Measurements from ENCODE around the gene MCM10.

DNA sequence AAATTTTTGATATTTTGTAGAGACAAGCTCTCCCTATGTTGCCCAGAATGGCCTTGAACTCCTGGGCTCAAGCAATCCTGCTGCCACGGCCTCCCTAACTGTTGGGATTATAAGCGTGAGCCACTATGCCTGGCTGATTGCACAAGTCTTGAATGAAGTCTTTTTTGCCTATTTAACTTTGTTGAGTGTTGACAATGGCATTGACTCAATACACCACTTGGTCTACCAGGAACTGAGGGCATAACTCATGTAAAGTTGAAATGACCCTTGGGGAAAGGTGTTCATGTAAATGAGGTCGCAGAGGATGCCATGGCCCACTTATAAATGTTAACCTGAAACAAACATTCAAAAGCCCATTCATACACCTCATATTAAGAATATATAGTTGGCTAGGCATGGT is 80.3 kb downstream of the MCM10 start:
- TF ChIP-seq, protein P1, sequence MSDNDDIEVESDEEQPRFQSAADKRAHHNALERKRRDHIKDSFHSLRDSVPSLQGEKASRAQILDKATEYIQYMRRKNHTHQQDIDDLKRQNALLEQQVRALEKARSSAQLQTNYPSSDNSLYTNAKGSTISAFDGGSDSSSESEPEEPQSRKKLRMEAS (IDR thresholded peaks at IDR 0.05) = no peak
- TF ChIP-seq, protein P2, sequence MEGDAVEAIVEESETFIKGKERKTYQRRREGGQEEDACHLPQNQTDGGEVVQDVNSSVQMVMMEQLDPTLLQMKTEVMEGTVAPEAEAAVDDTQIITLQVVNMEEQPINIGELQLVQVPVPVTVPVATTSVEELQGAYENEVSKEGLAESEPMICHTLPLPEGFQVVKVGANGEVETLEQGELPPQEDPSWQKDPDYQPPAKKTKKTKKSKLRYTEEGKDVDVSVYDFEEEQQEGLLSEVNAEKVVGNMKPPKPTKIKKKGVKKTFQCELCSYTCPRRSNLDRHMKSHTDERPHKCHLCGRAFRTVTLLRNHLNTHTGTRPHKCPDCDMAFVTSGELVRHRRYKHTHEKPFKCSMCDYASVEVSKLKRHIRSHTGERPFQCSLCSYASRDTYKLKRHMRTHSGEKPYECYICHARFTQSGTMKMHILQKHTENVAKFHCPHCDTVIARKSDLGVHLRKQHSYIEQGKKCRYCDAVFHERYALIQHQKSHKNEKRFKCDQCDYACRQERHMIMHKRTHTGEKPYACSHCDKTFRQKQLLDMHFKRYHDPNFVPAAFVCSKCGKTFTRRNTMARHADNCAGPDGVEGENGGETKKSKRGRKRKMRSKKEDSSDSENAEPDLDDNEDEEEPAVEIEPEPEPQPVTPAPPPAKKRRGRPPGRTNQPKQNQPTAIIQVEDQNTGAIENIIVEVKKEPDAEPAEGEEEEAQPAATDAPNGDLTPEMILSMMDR (IDR thresholded peaks at IDR 0.05 in 2 of 3, conservative IDR thresholded peaks at IDR 0.05 in 1 of 3; ENCODE audit: borderline replicate concordance in 1 of 3, insufficient read depth in 1 of 3, low read depth in 2 of 3, low read length in 2 of 3) = no peak
- TF ChIP-seq POLR2A (IDR thresholded peaks at IDR 0.05; ENCODE audit: borderline replicate concordance, extremely low read depth, insufficient read depth, insufficient read length) (no peak), EGR1 (IDR thresholded peaks at IDR 0.05; ENCODE audit: low read depth) (no peak), EZH2 (IDR thresholded peaks at IDR 0.05) (no peak), JUND (IDR thresholded peaks at IDR 0.05) (no peak), RAD21 (IDR thresholded peaks at IDR 0.05; ENCODE audit: low read depth) (no peak), ZNF274 (IDR thresholded peaks at IDR 0.05; ENCODE audit: low read depth, low read length) (no peak), SIN3A (IDR thresholded peaks at IDR 0.05; ENCODE audit: low read depth) (no peak), POLR2AphosphoS5 (IDR thresholded peaks at IDR 0.05; ENCODE audit: low read depth, low read length) (no peak)
- TF ChIP-seq, protein P3, sequence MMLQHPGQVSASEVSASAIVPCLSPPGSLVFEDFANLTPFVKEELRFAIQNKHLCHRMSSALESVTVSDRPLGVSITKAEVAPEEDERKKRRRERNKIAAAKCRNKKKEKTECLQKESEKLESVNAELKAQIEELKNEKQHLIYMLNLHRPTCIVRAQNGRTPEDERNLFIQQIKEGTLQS (IDR thresholded peaks at IDR 0.05) = no peak
- TF ChIP-seq, protein P4, sequence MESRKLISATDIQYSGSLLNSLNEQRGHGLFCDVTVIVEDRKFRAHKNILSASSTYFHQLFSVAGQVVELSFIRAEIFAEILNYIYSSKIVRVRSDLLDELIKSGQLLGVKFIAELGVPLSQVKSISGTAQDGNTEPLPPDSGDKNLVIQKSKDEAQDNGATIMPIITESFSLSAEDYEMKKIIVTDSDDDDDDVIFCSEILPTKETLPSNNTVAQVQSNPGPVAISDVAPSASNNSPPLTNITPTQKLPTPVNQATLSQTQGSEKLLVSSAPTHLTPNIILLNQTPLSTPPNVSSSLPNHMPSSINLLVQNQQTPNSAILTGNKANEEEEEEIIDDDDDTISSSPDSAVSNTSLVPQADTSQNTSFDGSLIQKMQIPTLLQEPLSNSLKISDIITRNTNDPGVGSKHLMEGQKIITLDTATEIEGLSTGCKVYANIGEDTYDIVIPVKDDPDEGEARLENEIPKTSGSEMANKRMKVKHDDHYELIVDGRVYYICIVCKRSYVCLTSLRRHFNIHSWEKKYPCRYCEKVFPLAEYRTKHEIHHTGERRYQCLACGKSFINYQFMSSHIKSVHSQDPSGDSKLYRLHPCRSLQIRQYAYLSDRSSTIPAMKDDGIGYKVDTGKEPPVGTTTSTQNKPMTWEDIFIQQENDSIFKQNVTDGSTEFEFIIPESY (IDR thresholded peaks at IDR 0.05; ENCODE audit: extremely low read depth, insufficient replicate concordance, low read length) = no peak
- TF ChIP-seq, protein P5, sequence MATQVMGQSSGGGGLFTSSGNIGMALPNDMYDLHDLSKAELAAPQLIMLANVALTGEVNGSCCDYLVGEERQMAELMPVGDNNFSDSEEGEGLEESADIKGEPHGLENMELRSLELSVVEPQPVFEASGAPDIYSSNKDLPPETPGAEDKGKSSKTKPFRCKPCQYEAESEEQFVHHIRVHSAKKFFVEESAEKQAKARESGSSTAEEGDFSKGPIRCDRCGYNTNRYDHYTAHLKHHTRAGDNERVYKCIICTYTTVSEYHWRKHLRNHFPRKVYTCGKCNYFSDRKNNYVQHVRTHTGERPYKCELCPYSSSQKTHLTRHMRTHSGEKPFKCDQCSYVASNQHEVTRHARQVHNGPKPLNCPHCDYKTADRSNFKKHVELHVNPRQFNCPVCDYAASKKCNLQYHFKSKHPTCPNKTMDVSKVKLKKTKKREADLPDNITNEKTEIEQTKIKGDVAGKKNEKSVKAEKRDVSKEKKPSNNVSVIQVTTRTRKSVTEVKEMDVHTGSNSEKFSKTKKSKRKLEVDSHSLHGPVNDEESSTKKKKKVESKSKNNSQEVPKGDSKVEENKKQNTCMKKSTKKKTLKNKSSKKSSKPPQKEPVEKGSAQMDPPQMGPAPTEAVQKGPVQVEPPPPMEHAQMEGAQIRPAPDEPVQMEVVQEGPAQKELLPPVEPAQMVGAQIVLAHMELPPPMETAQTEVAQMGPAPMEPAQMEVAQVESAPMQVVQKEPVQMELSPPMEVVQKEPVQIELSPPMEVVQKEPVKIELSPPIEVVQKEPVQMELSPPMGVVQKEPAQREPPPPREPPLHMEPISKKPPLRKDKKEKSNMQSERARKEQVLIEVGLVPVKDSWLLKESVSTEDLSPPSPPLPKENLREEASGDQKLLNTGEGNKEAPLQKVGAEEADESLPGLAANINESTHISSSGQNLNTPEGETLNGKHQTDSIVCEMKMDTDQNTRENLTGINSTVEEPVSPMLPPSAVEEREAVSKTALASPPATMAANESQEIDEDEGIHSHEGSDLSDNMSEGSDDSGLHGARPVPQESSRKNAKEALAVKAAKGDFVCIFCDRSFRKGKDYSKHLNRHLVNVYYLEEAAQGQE (IDR thresholded peaks at IDR 0.05; ENCODE audit: low read depth) = no peak

Data from HCT116 (cell line).